Daoy (cell line): ENCODE results near the gene HOXC5. TPM values are rescaled to one million over a fixed set of nuclear protein-coding genes. Genes with fewer than 3 reads are reported as not detected.
A peak's percentile ranks its signal among the peaks of the same experiment; 100 is the strongest.

Experiments
- DNase-seq: peaks from one replicate; pipeline ENCODE4 v3.0.0-alpha.2; 2015; ENCODE audit warnings: low read depth
- total RNA-seq: library from RNA; depleted of rRNA; stranded (reverse); fragments of >200 nt; shearing (Covaris generic); gene quantifications from 2 replicates; pipeline ENCODE4 v1.2.3, GENCODE V29; 2014

Gene HOXC5
- total RNA-seq, 1 experiment from 2014 or later = 1.9 TPM

- no peak for DNase-seq
Measured at GRCh38 chr12:54006559-54007220, 26.2 kb upstream of the HOXC5 start.

- no peak for DNase-seq
Measured at GRCh38 chr12:54007538-54008259, 25.2 kb upstream of the HOXC5 start.

- no peak for DNase-seq
Measured at GRCh38 chr12:54008260-54008552, 24.6 kb upstream of the HOXC5 start.

GRCh38 chr12:54009171-54010052, 23.4 kb upstream of the HOXC5 start:
- DNase-seq = peak; percentile 67

GRCh38 chr12:54010053-54010971, 22.5 kb upstream of the HOXC5 start:
- no peak for DNase-seq

- DNase-seq = no peak
Measured at GRCh38 chr12:54010972-54011664, 21.7 kb upstream of the HOXC5 start.

GRCh38 chr12:54011665-54012532, 21.0 kb upstream of the HOXC5 start:
- no peak for DNase-seq

- no peak for DNase-seq
Measured at GRCh38 chr12:54012631-54013409, 20.0 kb upstream of the HOXC5 start.

GRCh38 chr12:54014377-54015017, 18.4 kb upstream of the HOXC5 start:
- no peak for DNase-seq

GRCh38 chr12:54015018-54015931, 17.6 kb upstream of the HOXC5 start:
- DNase-seq = no peak

GRCh38 chr12:54016051-54016450, 16.8 kb upstream of the HOXC5 start:
- DNase-seq = no peak

- peak; percentile 80 for DNase-seq
Measured at GRCh38 chr12:54016478-54016964, 16.3 kb upstream of the HOXC5 start.

- DNase-seq = peak; percentile 59
Measured at GRCh38 chr12:54017027-54017788, 15.6 kb upstream of the HOXC5 start.

GRCh38 chr12:54017878-54018467, 14.9 kb upstream of the HOXC5 start:
- peak; percentile 98 for DNase-seq

- DNase-seq = peak; percentile 73
Measured at GRCh38 chr12:54018468-54018984, 14.3 kb upstream of the HOXC5 start.
